ENCODE results near the gene ODAD4.
"Not testable (repeated sequence)": the region's sequence is repeated elsewhere in the genome, so short reads cannot be mapped to it uniquely, and the experiment has no call there.

Gene ODAD4

GRCh38 chr17:42002792-42003301, 72.4 kb downstream of the ODAD4 start:
- in situ Hi-C loops (cut with MboI; ENCODE audit: low pct_unique_long_range_greater_than_20kb, low sequenced_read_pairs, unreplicated experiment): no loop called here
- DNase-seq (ENCODE audit: low spot score): no peak
- TF ChIP-seq CTCF (IDR thresholded peaks at IDR 0.05; ENCODE audit: extremely low read depth, insufficient read depth, missing control alignments): no peak

- in situ Hi-C loops (cut with MboI; ENCODE audit: low pct_unique_long_range_greater_than_20kb, low sequenced_read_pairs, unreplicated experiment): no loop called here
- no peak for DNase-seq (ENCODE audit: low spot score)
Observed at GRCh38 chr17:42005166-42005565, 74.7 kb downstream of the ODAD4 start.

GRCh38 chr17:42009170-42009569, 78.8 kb downstream of the ODAD4 start:
- no peak for TF ChIP-seq CTCF (IDR thresholded peaks at IDR 0.05; ENCODE audit: extremely low read depth, insufficient read depth, missing control alignments)
- no peak for DNase-seq (ENCODE audit: low spot score)

More at GRCh38 chr17:42005166-42005565, 74.7 kb downstream of the ODAD4 start:
- no peak for TF ChIP-seq CTCF (IDR thresholded peaks at IDR 0.05; ENCODE audit: extremely low read depth, insufficient read depth, missing control alignments)

GRCh38 chr17:42010266-42010680, 79.9 kb downstream of the ODAD4 start:
- DNase-seq (ENCODE audit: low spot score); in situ Hi-C loops (cut with MboI; ENCODE audit: low pct_unique_long_range_greater_than_20kb, low sequenced_read_pairs, unreplicated experiment): not testable (repeated sequence)

More at GRCh38 chr17:42009170-42009569, 78.8 kb downstream of the ODAD4 start:
- in situ Hi-C loops (cut with MboI; ENCODE audit: low pct_unique_long_range_greater_than_20kb, low sequenced_read_pairs, unreplicated experiment): no loop called here

- TF ChIP-seq CTCF (IDR thresholded peaks at IDR 0.05; ENCODE audit: extremely low read depth, insufficient read depth, missing control alignments): no peak
Observed at GRCh38 chr17:42010898-42011516, 80.6 kb downstream of the ODAD4 start.

GRCh38 chr17:42012363-42012762, 81.9 kb downstream of the ODAD4 start:
- DNase-seq (ENCODE audit: low spot score); in situ Hi-C loops (cut with MboI; ENCODE audit: low pct_unique_long_range_greater_than_20kb, low sequenced_read_pairs, unreplicated experiment): not testable (repeated sequence)

More at GRCh38 chr17:42010898-42011516, 80.6 kb downstream of the ODAD4 start:
- peak; percentile 36 for DNase-seq (ENCODE audit: low spot score)
- in situ Hi-C loops (cut with MboI; ENCODE audit: low pct_unique_long_range_greater_than_20kb, low sequenced_read_pairs, unreplicated experiment): no loop called here

- DNase-seq (ENCODE audit: low spot score); in situ Hi-C loops (cut with MboI; ENCODE audit: low pct_unique_long_range_greater_than_20kb, low sequenced_read_pairs, unreplicated experiment): not testable (repeated sequence)
Observed at GRCh38 chr17:42013740-42014139, 83.3 kb downstream of the ODAD4 start.

Measured in GM13977 (cell line).